Activated CD8-positive, alpha-beta T cell treated with anti-CD3 and anti-CD28 coated beads, Interleukin-2, amount 10 ng/mL, durations not matched to agents 7 days and 5 days (primary cell): ENCODE data around the gene MAMLD1. TPM values are rescaled to one million over a fixed set of nuclear protein-coding genes. Genes with fewer than 3 reads are reported as not detected.

Experiments used
- ATAC-seq: fragments of 150-1000 bp; cut with Tn5 transposase; one replicate; pipeline ENCODE4 v1.10.0; 2021; ENCODE audit warnings: moderate library complexity
- CTCF ChIA-PET: fragments of 350-600 bp; sonication (Branson Sonifier 250); formaldehyde crosslinking; loops from one replicate; lab custom pipeline; 2021; ENCODE audit warnings: antibody characterized with exemption; lab: Charles Lee
- POLR2A ChIA-PET: fragments of 350-600 bp; sonication (Branson Sonifier 250); formaldehyde crosslinking; loops from one replicate; lab custom pipeline; 2021; ENCODE audit warnings: antibody characterized with exemption; lab: Charles Lee
- DNase-seq: peaks from one replicate; pipeline ENCODE4 v3.0.0-alpha.2; 2020
- H3K27ac Mint-ChIP-seq: one replicate; pipeline ENCODE4 v1.8.0; 2021; ENCODE audit warnings: mild to moderate bottlenecking, mixed read lengths
- H3K27me3 Mint-ChIP-seq: one replicate; pipeline ENCODE4 v1.8.0; 2021; ENCODE audit warnings: low read depth, mixed read lengths
- H3K36me3 Mint-ChIP-seq: one replicate; pipeline ENCODE4 v1.8.0; 2021; ENCODE audit warnings: low read depth, mixed read lengths
- H3K4me1 Mint-ChIP-seq: one replicate; pipeline ENCODE4 v1.8.0; 2021; ENCODE audit warnings: low read depth, mixed read lengths
- H3K4me3 Mint-ChIP-seq: one replicate; pipeline ENCODE4 v1.8.0; 2021; ENCODE audit warnings: mild to moderate bottlenecking, mixed read lengths
- H3K9me3 Mint-ChIP-seq: one replicate; pipeline ENCODE4 v1.8.0; 2022; ENCODE audit warnings: mixed read lengths; ENCODE audit not compliant: insufficient read depth
- total RNA-seq, 2 experiments: library from RNA; stranded (reverse); gene quantifications; one replicate each; pipeline ENCODE4 v1.2.3, GENCODE V29; 2021

MAMLD1 gene
- total RNA-seq, 2 experiments from 2014 or later: 0.81 to 1.4 TPM

GRCh38 chrX:150544835-150545770, 182.0 kb downstream of the MAMLD1 start:
- ChIA-PET CTCF (interaction anchor here (1.0 to 4.2 kb wide), 9 partner anchors 26 to 138 kb away, joined by 3 to 26 read pairs (median 3); no protein-coding TSS in a partner anchor), POLR2A (no interaction called here)
- Mint-ChIP-seq H3K36me3 (no peaks in the 10 kb centered on the region), H3K4me3 (no peak overlapping the region), H3K4me1 (peaks cover 42% of the 10 kb centered on the region), H3K27ac (no peak overlapping the region), H3K9me3 (no peaks in the 10 kb centered on the region), H3K27me3 (no peaks in the 10 kb centered on the region)
- no peak for DNase-seq
- ATAC-seq: no peak

GRCh38 chrX:150546711-150547153, 183.6 kb downstream of the MAMLD1 start:
- Mint-ChIP-seq H3K4me1 (peaks cover 42% of the 10 kb centered on the region), H3K4me3 (peak overlapping the region; percentile 65), H3K9me3 (no peaks in the 10 kb centered on the region), H3K27me3 (no peaks in the 10 kb centered on the region), H3K27ac (peak overlapping the region; percentile 89), H3K36me3 (no peaks in the 10 kb centered on the region)
- DNase-seq (peak; percentile 64), ATAC-seq (peak; percentile 82)
- ChIA-PET CTCF (interaction anchor here (1.0 to 4.2 kb wide), 12 partner anchors 21 to 182 kb away, joined by 3 to 26 read pairs (median 3); partner anchors contain the start of gene MTM1), POLR2A (interaction anchor here (0.8 to 2.0 kb wide), 3 partner anchors 21 to 24 kb away, joined by 3 to 6 read pairs (median 5); partner anchors contain the start of gene MTM1)

- H3K27ac Mint-ChIP-seq: peak overlapping the region; percentile 89
- H3K4me3 Mint-ChIP-seq: peak overlapping the region; percentile 15
- peaks cover 42% of the 10 kb centered on the region for H3K4me1 Mint-ChIP-seq
- H3K36me3 Mint-ChIP-seq: no peaks in the 10 kb centered on the region
- DNase-seq (no peak), ATAC-seq (peak; percentile 46)
- no peaks in the 10 kb centered on the region for H3K9me3 Mint-ChIP-seq
- no peaks in the 10 kb centered on the region for H3K27me3 Mint-ChIP-seq
- CTCF ChIA-PET: interaction anchor here (1.0 to 4.2 kb wide), 6 partner anchors 21 to 181 kb away, joined by 3 to 26 read pairs (median 4); partner anchors contain the start of gene MTM1
- POLR2A ChIA-PET: interaction anchor here (1.5 to 2.0 kb wide), 2 partner anchors 21 to 23 kb away, joined by 5 to 6 read pairs; partner anchors contain the start of gene MTM1
These were observed 184.4 kb downstream of the MAMLD1 start for GRCh38 chrX:150547375-150548115.

GRCh38 chrX:150548251-150548650, 185.1 kb downstream of the MAMLD1 start:
- Mint-ChIP-seq H3K27me3 (no peaks in the 10 kb centered on the region), H3K9me3 (no peaks in the 10 kb centered on the region), H3K27ac (peak overlapping the region; percentile 81), H3K4me3 (peak overlapping the region; percentile 15), H3K4me1 (peaks cover 42% of the 10 kb centered on the region), H3K36me3 (no peaks in the 10 kb centered on the region)
- DNase-seq: no peak
- ATAC-seq: no peak
- ChIA-PET CTCF (interaction anchor here (1.2 kb wide), 1 partner anchor 182 kb away, joined by 4 read pairs; no protein-coding TSS in a partner anchor), POLR2A (no interaction called here)

GRCh38 chrX:150548684-150549083, 185.6 kb downstream of the MAMLD1 start:
- ChIA-PET POLR2A (no interaction called here), CTCF (interaction anchor here (0.7 to 1.2 kb wide), 2 partner anchors 132 to 183 kb away, joined by 3 to 4 read pairs; no protein-coding TSS in a partner anchor)
- no peak for ATAC-seq

GRCh38 chrX:150551963-150552362, 188.8 kb downstream of the MAMLD1 start:
- POLR2A ChIA-PET: no interaction called here
- no peak for DNase-seq
- no peaks in the 10 kb centered on the region for H3K9me3 Mint-ChIP-seq
- H3K4me3 Mint-ChIP-seq: no peak overlapping the region
- peaks cover 21% of the 10 kb centered on the region for H3K4me1 Mint-ChIP-seq
- no peaks in the 10 kb centered on the region for H3K36me3 Mint-ChIP-seq
- no peak for ATAC-seq
- H3K27ac Mint-ChIP-seq: no peak overlapping the region
- no peaks in the 10 kb centered on the region for H3K27me3 Mint-ChIP-seq
- CTCF ChIA-PET: no interaction called here

More at GRCh38 chrX:150548684-150549083, 185.6 kb downstream of the MAMLD1 start:
- DNase-seq: no peak
- no peaks in the 10 kb centered on the region for H3K36me3 Mint-ChIP-seq
- no peaks in the 10 kb centered on the region for H3K9me3 Mint-ChIP-seq
- peaks cover 39% of the 10 kb centered on the region for H3K4me1 Mint-ChIP-seq
- no peak overlapping the region for H3K4me3 Mint-ChIP-seq
- no peak overlapping the region for H3K27ac Mint-ChIP-seq
- H3K27me3 Mint-ChIP-seq: no peaks in the 10 kb centered on the region

- H3K4me1 Mint-ChIP-seq: no peaks in the 10 kb centered on the region
- ATAC-seq: no peak
- CTCF ChIA-PET: no interaction called here
- POLR2A ChIA-PET: interaction anchor here (0.7 kb wide), 1 partner anchor 9 kb away, joined by 3 read pairs; no protein-coding TSS in a partner anchor
- H3K36me3 Mint-ChIP-seq: no peaks in the 10 kb centered on the region
- H3K9me3 Mint-ChIP-seq: no peaks in the 10 kb centered on the region
- H3K27me3 Mint-ChIP-seq: no peaks in the 10 kb centered on the region
- no peak overlapping the region for H3K27ac Mint-ChIP-seq
- DNase-seq: no peak
- no peak overlapping the region for H3K4me3 Mint-ChIP-seq
These were observed 195.3 kb downstream of the MAMLD1 start for GRCh38 chrX:150558424-150558823.

Other genes with a start within 250 kb of the MAMLD1 start
- 10 to 100 TPM; 28.7 to 34.8 TPM for gene MTM1, start 205.3 kb downstream of the MAMLD1 start, total RNA-seq